ENCODE data around the gene SMC3. TPM values are rescaled to one million over a fixed set of nuclear protein-coding genes. Genes with fewer than 3 reads are reported as not detected.

SMC3 gene
- polyA plus RNA-seq, 2 of the 4 experiments (the other 2 are of a cell fraction) = 59.5 to 60.5 TPM

- H3K9me3 ChIP-seq = no peaks in the 10 kb centered on the region
- POLR2A ChIA-PET = no interaction called here
- no peak overlapping the region for H3K4me3 ChIP-seq
- no peak for FAIRE-seq
- TF ChIP-seq ZNF302 (CRISPR knock-in tag; IDR thresholded peaks at IDR 0.05) (no peak), MAZ (IDR thresholded peaks at IDR 0.05; ENCODE audit: borderline replicate concordance, low read depth, low read length) (no peak), NPAS2 (CRISPR knock-in tag; IDR thresholded peaks at IDR 0.05; ENCODE audit: borderline replicate concordance) (no peak), ZSCAN20 (CRISPR knock-in tag; IDR thresholded peaks at IDR 0.05) (no peak), CEBPB (IDR thresholded peaks at IDR 0.05) (no peak), HES2 (IDR thresholded peaks at IDR 0.05) (no peak), CBX2 (IDR thresholded peaks at IDR 0.05; ENCODE audit: borderline replicate concordance, low read depth) (no peak), JUNB (IDR thresholded peaks at IDR 0.05) (no peak), RARB (CRISPR knock-in tag; IDR thresholded peaks at IDR 0.05) (no peak), FOSB (CRISPR knock-in tag; IDR thresholded peaks at IDR 0.05) (no peak), HEYL (CRISPR knock-in tag; IDR thresholded peaks at IDR 0.05) (no peak), POLR2AphosphoS2 (conservative IDR thresholded peaks at IDR 0.05; ENCODE audit: low read length) (no peak), ELK1 (IDR thresholded peaks at IDR 0.05; ENCODE audit: low read depth, low read length) (no peak)
- CTCF ChIA-PET = no interaction called here
- peaks cover 16% of the 10 kb centered on the region for H3K4me1 ChIP-seq
- no peak for DNase-seq (ENCODE audit: low read depth in 1 of 2, low spot score in 1 of 2)
- no peak overlapping the region for H3K4me2 ChIP-seq
- H3K27ac ChIP-seq = no peak overlapping the region
- no peak for ATAC-seq
These were observed 60.7 kb downstream of the SMC3 start for GRCh38 chr10:110628161-110628560.

- Histone ChIP-seq H3K27ac (peak overlapping the region; percentile 37 to 65; a peak in 4 of 6 replicates), H3K4me3 (no peak overlapping the region), H3K4me2 (peak overlapping the region; percentile 50), H3K4me1 (peaks cover 18% of the 10 kb centered on the region), H3K9me3 (no peaks in the 10 kb centered on the region)
- POLR2A ChIA-PET = interaction anchor here (1.2 kb wide), 1 partner anchor 11 kb away, joined by 4 read pairs; no protein-coding TSS in a partner anchor
- TF ChIP-seq GATA3 (IDR thresholded peaks at IDR 0.05; ENCODE audit: borderline replicate concordance) (peak; percentile 8; the same call in 1 of the 2 replicates), JUN (IDR thresholded peaks at IDR 0.05) (peak; percentile 41 to 62; a peak in 2 of 5 replicates), RCOR1 (IDR thresholded peaks at IDR 0.05; ENCODE audit: low read depth, low read length) (no peak), EP300 (IDR thresholded peaks at IDR 0.05) (peak; percentile 15 to 55; a peak in 2 of 5 replicates), JUNB (IDR thresholded peaks at IDR 0.05) (peak; percentile 65), FOSL2 (IDR thresholded peaks at IDR 0.05) (no peak), FOSL2 (CRISPR knock-in tag; IDR thresholded peaks at IDR 0.05) (peak; percentile 58)
- DNase-seq (ENCODE audit: low read depth in 1 of 2, low spot score in 1 of 2) (peak in 1 of 2 experiments; percentile 77), FAIRE-seq (peak; percentile 54), ATAC-seq (peak; percentile 81 to 93)
- 19% methylated on average over 3 of the region's 3 CpGs for WGBS (ENCODE audit: missing lambda C conversion rate)
- CTCF ChIA-PET = interaction anchor here (1.2 kb wide), 4 partner anchors 19 to 253 kb away, joined by 3 to 5 read pairs (median 3); no protein-coding TSS in a partner anchor
These were observed 62.2 kb downstream of the SMC3 start for GRCh38 chr10:110629680-110630191.

GRCh38 chr10:110631934-110632333, 64.4 kb downstream of the SMC3 start:
- CTCF ChIA-PET = interaction anchor here (1.0 to 2.4 kb wide), 3 partner anchors 12 to 49 kb away, joined by 3 to 9 read pairs (median 4); partner anchors contain the start of gene RBM20
- Histone ChIP-seq H3K4me2 (no peak overlapping the region), H3K4me1 (peaks cover 26% of the 10 kb centered on the region), H3K9me3 (no peaks in the 10 kb centered on the region), H3K27ac (peak overlapping the region in 1 of 2 experiments; percentile 18; a peak in 1 of 6 replicates), H3K4me3 (no peak overlapping the region)
- no peak for ATAC-seq
- POLR2A ChIA-PET = no interaction called here
- TF ChIP-seq EP300 (IDR thresholded peaks at IDR 0.05) (no peak), NR3C1 (IDR thresholded peaks at IDR 0.05) (no peak), CHD4 (IDR thresholded peaks at IDR 0.05; ENCODE audit: borderline replicate concordance) (no peak), EHF (CRISPR knock-in tag; IDR thresholded peaks at IDR 0.05) (no peak), NFE2L2 (conservative IDR thresholded peaks at IDR 0.05; ENCODE audit: low read length) (no peak), SMC3 (IDR thresholded peaks at IDR 0.05) (no peak), RAD21 (conservative IDR thresholded peaks at IDR 0.05 in 1 of 2, IDR thresholded peaks at IDR 0.05 in 1 of 2) (no peak), KDM1A (IDR thresholded peaks at IDR 0.05; ENCODE audit: low read depth) (no peak), ZSCAN20 (CRISPR knock-in tag; IDR thresholded peaks at IDR 0.05) (no peak), KDM5A (IDR thresholded peaks at IDR 0.05) (no peak), TFCP2L1 (CRISPR knock-in tag; IDR thresholded peaks at IDR 0.05) (no peak), MYC (IDR thresholded peaks at IDR 0.05; ENCODE audit: borderline replicate concordance, low read length) (no peak), CEBPB (IDR thresholded peaks at IDR 0.05) (no peak), HOXB5 (CRISPR knock-in tag; IDR thresholded peaks at IDR 0.05) (no peak), RFX5 (IDR thresholded peaks at IDR 0.05) (no peak), FOSB (CRISPR knock-in tag; IDR thresholded peaks at IDR 0.05) (no peak), CTCF (IDR thresholded peaks at IDR 0.05) (no peak)
- FAIRE-seq = no peak
- no peak for DNase-seq (ENCODE audit: low read depth in 1 of 2, low spot score in 1 of 2)
